NT2/D1 (cell line): ENCODE measurements around the gene MECR.

Experiments
- SUZ12 ChIP-seq: IDR thresholded peaks from 2 replicates; pipeline ENCODE4 v1.6.1; 2011; ENCODE audit not compliant: insufficient read length, insufficient read depth; ENCODE audit errors: extremely low read depth
- YY1 ChIP-seq: IDR thresholded peaks from 2 replicates; pipeline ENCODE4 v1.6.1; 2011; ENCODE audit not compliant: insufficient read length, insufficient read depth
- ZNF274 ChIP-seq: IDR thresholded peaks from 2 replicates; pipeline ENCODE4 v1.6.1; 2011; ENCODE audit warnings: mild to moderate bottlenecking, low read depth, low read length

- TF ChIP-seq SUZ12 (no peak), ZNF274 (no peak), YY1 (no peak)
Measured at GRCh38 chr1:29156543-29157268, 74.0 kb downstream of the MECR start.
